ENCODE results near the gene IKZF1.

DNA sequence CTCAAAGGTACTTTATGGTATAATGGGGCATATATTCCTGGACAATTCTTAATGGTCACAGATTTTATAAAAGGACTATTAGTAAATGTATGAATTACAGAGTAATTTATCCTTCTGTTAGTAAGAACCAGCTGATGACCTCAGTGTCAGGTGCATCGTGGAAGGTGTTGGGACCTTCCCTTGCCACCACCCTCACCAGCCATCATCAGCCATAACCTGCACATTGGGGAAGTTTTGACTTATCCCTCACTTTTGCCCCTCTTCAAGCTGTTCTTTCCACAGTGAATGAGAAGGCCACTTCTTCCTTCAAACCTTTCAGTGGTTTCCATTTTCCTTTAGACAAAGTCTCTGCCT, 93.4 kb downstream of the IKZF1 start:
- TF ChIP-seq POLR2A (IDR thresholded peaks at IDR 0.05), result no peak
- TF ChIP-seq, protein P1, sequence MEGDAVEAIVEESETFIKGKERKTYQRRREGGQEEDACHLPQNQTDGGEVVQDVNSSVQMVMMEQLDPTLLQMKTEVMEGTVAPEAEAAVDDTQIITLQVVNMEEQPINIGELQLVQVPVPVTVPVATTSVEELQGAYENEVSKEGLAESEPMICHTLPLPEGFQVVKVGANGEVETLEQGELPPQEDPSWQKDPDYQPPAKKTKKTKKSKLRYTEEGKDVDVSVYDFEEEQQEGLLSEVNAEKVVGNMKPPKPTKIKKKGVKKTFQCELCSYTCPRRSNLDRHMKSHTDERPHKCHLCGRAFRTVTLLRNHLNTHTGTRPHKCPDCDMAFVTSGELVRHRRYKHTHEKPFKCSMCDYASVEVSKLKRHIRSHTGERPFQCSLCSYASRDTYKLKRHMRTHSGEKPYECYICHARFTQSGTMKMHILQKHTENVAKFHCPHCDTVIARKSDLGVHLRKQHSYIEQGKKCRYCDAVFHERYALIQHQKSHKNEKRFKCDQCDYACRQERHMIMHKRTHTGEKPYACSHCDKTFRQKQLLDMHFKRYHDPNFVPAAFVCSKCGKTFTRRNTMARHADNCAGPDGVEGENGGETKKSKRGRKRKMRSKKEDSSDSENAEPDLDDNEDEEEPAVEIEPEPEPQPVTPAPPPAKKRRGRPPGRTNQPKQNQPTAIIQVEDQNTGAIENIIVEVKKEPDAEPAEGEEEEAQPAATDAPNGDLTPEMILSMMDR (IDR thresholded peaks at IDR 0.05), result no peak

All from right lobe of liver (tissue), 4 donors.